Heart left ventricle (tissue), 16 donors: ENCODE data around the gene EIF4B. TPM values are rescaled to one million over a fixed set of nuclear protein-coding genes. Genes with fewer than 3 reads are reported as not detected.
A peak's percentile ranks its signal among the peaks of the same experiment; 100 is the strongest.
"Not testable (repeated sequence)": the region's sequence is repeated elsewhere in the genome, so short reads cannot be mapped to it uniquely, and the experiment has no call there.

Experiments used
- ATAC-seq, 4 donors: fragments of 200-7000 bp; cut with Tn5 transposase; one replicate each; pipeline ENCODE4 v1.9.1; 2020 to 2022; ENCODE audit warnings: moderate library complexity in 4 of 4, mild to moderate bottlenecking in 3 of 4, moderate number of reproducible peaks in 1 of 4
- DNase-seq, 5 donors: peaks; one replicate each; pipeline ENCODE4 v3.0.0-alpha.2; 2020
- H3K27ac ChIP-seq, 12 donors: fragments of 200-600 bp; sonication (generic) in 4 of 12; one replicate each; pipeline versions ENCODE4 v1.5.0 to v1.8.0; 2016 to 2022; ENCODE audit warnings: mild to moderate bottlenecking in 2 of 12
- H3K27me3 ChIP-seq, 9 donors: fragments of 200-600 bp; sonication (generic) in 2 of 9; one replicate each; pipeline versions ENCODE4 v1.5.1 to v1.8.0; 2016 to 2022; ENCODE audit warnings: mild to moderate bottlenecking in 3 of 9
- H3K36me3 ChIP-seq, 9 donors: fragments of 200-600 bp; sonication (generic) in 2 of 9; one replicate each; pipeline versions ENCODE4 v1.5.0 to v1.8.0; 2018 to 2022; ENCODE audit warnings: mild to moderate bottlenecking in 2 of 9
- H3K4me1 ChIP-seq, 12 donors: fragments of 200-600 bp; sonication (generic) in 4 of 12; one replicate each; pipeline versions ENCODE4 v1.5.0 to v1.8.0; 2016 to 2022; ENCODE audit warnings: mild to moderate bottlenecking in 3 of 12
- H3K4me3 ChIP-seq, 12 donors: fragments of 200-600 bp; sonication (generic) in 4 of 12; one replicate each; pipeline versions ENCODE4 v1.5.0 to v1.8.0; 2017 to 2022; ENCODE audit warnings: mild to moderate bottlenecking in 9 of 12, moderate library complexity in 4 of 12
- H3K9me3 ChIP-seq, 12 donors: fragments of 200-600 bp; sonication (generic) in 4 of 12; one replicate each; pipeline versions ENCODE4 v1.5.0 to v1.8.0; 2016 to 2022; ENCODE audit warnings: mild to moderate bottlenecking in 1 of 12
- CTCF ChIP-seq, 12 donors: fragments of 200-600 bp; sonication (generic) in 4 of 12; IDR thresholded peaks; one replicate each; pipeline versions ENCODE4 v1.5.0 to v1.8.0; 2018 to 2022; ENCODE audit warnings: antibody characterized with exemption in 12 of 12, mild to moderate bottlenecking in 5 of 12
- POLR2A ChIP-seq, 2 donors: fragments of 450-650 bp; IDR thresholded peaks; one replicate each; pipeline ENCODE4 v1.6.1; 2017; ENCODE audit warnings: antibody characterized with exemption in 2 of 2, mild to moderate bottlenecking in 2 of 2, moderate library complexity in 2 of 2
- WGBS, 4 donors: extraction: QIAGEN DNeasy Blood & Tissue Kit in 2 of 4; methylation state at CpG; one replicate each; pipeline versions ENCODE4 v1.1.5 to v1.1.7; 2013 to 2018; 5-methylcytosine and 5-hydroxymethylcytosine counted together
- intact Hi-C, 10 donors: fragments of 100-400 bp; cut with DNase I; formaldehyde crosslinking; loops; one replicate each; pipeline versions ENCODE4 v1.11.1 to v1.14.2; 2022
- polyA plus RNA-seq, 2 donors: library from polyadenylated mRNA; stranded (reverse); fragments of 200-250 nt; gene quantifications; one replicate each; pipeline ENCODE4 v1.2.3, GENCODE V29; 2013
- total RNA-seq, 9 donors: library from RNA; depleted of rRNA in 2 of 9; stranded (reverse); fragments of >200 nt in 2 of 9; fragmentation: NEBNext Ultra II Directional in 3 of 9; extraction: Animal tissue kit (Norgen Biotek cat#: 25700) in 3 of 9; gene quantifications; one replicate each; pipeline versions ENCODE4 v1.1.0 to v1.2.4, GENCODE V29; 2016 to 2023
- donor health status: ischemic (EF 13 %, LVEDD 7.1; RV severe dilation, severe dysfunction).
- donor health status: healthy with polysubstance abuse.
- donor health status: DM: no; HTN: yes; CAD: no.
- donor health status: DM: no; HTN: no; CAD: no.
- donor health status: ischemic (EF 25% LVEDD 6.9; RV normal size, moderate dysfunction).
- donor health status: ischemic (EF 25% LVEDD 5.7; RV mildly dilated, moderate dysfunction).
- donor health status: healthy.
- donor health status: DM: yes; HTN: yes; CAD: no.
- donor health status: ischemic (EF 35%, LVEDD 5.7; RV mildly dilated, moderate dysfunction).
- donor health status: nonischemic (EF 11% LVEDD 7.7; RV severe dilation, severe dysfunction).
- donor health status: DM: yes; HTN: yes; CAD: no.
- donor health status: PGD.
- donor health status: ischemic (EF 29% LVEDD 5.4; RV normal size, mild dysfunction).
- donor health status: nonischemic (EF 23%, LVEDD 6.1; RV moderate dilation, normal function).

Gene EIF4B
- total and polyA plus RNA-seq, 11 donors, result 52.0 to 481 (median 342) TPM

GRCh38 chr12:53005215-53005985, 856 bp upstream of the EIF4B start:
- intact Hi-C loops, result loop anchor here in 1 of 10 donors (5.0 kb wide), 1 partner anchor 42 kb away; no protein-coding TSS in a partner anchor
- peak in 4 of 5 donors; percentile 20 to 62 (median 31) for DNase-seq
- Histone ChIP-seq H3K27ac (peak overlapping the region; percentile 29 to 97 (median 86)), H3K9me3 (no peaks in the 10 kb centered on the region), H3K4me3 (peak overlapping the region; percentile 57 to 97 (median 82)), H3K36me3 (peaks cover 0 to 20% (median 3%) of the 10 kb centered on the region in 9 donors), H3K27me3 (peaks cover 0 to 8% (median 0%) of the 10 kb centered on the region in 9 donors), H3K4me1 (peaks cover 7 to 49% (median 39%) of the 10 kb centered on the region in 12 donors)
- 18 to 23% (median 21%) methylated on average over 28 of the region's 28 CpGs for WGBS, 4 donors
- TF ChIP-seq POLR2A (IDR thresholded peaks at IDR 0.05) (no peak), CTCF (IDR thresholded peaks at IDR 0.05) (no peak)
- ATAC-seq, result no peak

GRCh38 chr12:53006810-53007309, 604 bp downstream of the EIF4B start:
- 0 to 1% (median 1%) methylated on average over 29 to 38 of the region's 38 CpGs for WGBS, 4 donors
- Histone ChIP-seq H3K27ac (peak overlapping the region; percentile 33 to 97 (median 89)), H3K9me3 (no peaks in the 10 kb centered on the region), H3K27me3 (no peaks in the 10 kb centered on the region), H3K4me3 (peak overlapping the region; percentile 57 to 97 (median 88)), H3K4me1 (peaks cover 7 to 62% (median 42%) of the 10 kb centered on the region in 12 donors), H3K36me3 (peaks cover 0 to 31% (median 8%) of the 10 kb centered on the region in 9 donors)
- TF ChIP-seq CTCF (IDR thresholded peaks at IDR 0.05) (no peak), POLR2A (IDR thresholded peaks at IDR 0.05) (no peak)
- intact Hi-C loops, result loop anchor here in 1 of 10 donors (5.0 kb wide), 1 partner anchor 40 kb away; no protein-coding TSS in a partner anchor
- peak; percentile 70 to 84 (median 77) for DNase-seq
- peak; percentile 24 to 63 (median 54) for ATAC-seq

- no peaks in the 10 kb centered on the region for H3K9me3 ChIP-seq
- no peaks in the 10 kb centered on the region for H3K27me3 ChIP-seq
- peaks cover 0 to 31% (median 8%) of the 10 kb centered on the region in 9 donors for H3K36me3 ChIP-seq
- H3K4me1 ChIP-seq, result peaks cover 7 to 64% (median 42%) of the 10 kb centered on the region in 12 donors
- TF ChIP-seq CTCF (IDR thresholded peaks at IDR 0.05), result no peak
- no peak for TF ChIP-seq POLR2A (IDR thresholded peaks at IDR 0.05)
- intact Hi-C loops, result loop anchor here in 1 of 10 donors (5.0 kb wide), 1 partner anchor 40 kb away; no protein-coding TSS in a partner anchor
- DNase-seq (no peak), ATAC-seq (no peak)
- WGBS, 4 donors, result 33 to 38% (median 33%) methylated on average over 4 of the region's 4 CpGs
- peak overlapping the region in 7 of 12 donors; percentile 79 to 97 (median 94) for H3K27ac ChIP-seq
- H3K4me3 ChIP-seq, result peak overlapping the region; percentile 57 to 97 (median 88)
Observed at GRCh38 chr12:53007343-53007742, 1.1 kb downstream of the EIF4B start.

DNA sequence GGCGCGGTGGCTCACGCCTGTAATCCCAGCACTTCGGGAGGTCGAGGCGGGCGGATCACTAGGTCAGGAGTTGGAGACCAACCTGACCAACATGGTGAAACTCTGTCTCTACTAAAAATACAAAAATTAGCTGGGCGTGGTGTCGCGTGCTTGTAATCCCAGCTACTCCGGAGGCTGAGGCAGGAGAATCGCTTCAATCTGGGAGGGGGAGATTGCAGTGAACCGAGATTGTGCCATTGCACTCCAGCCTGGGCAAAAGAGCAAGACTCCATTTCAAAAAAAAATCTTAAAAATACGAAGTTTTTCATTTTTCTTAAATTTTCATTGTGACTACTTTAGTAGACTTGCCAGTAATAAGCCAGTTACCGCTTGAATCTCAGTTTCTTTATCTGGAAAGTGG, 2.5 kb downstream of the EIF4B start:
- not testable (repeated sequence) for H3K27me3 ChIP-seq, H3K4me3 ChIP-seq, ATAC-seq, H3K9me3 ChIP-seq, DNase-seq, H3K27ac ChIP-seq
- Histone ChIP-seq H3K36me3 (peaks cover 0 to 31% (median 8%) of the 10 kb centered on the region in 9 donors), H3K4me1 (peaks cover 7 to 64% (median 44%) of the 10 kb centered on the region in 12 donors)
- intact Hi-C loops, result loop anchor here in 1 of 10 donors (5.0 kb wide), 1 partner anchor 39 kb away; no protein-coding TSS in a partner anchor
- WGBS, 4 donors, result 91 to 92% (median 92%) methylated on average over 15 of the region's 15 CpGs
